NCI-H2171 treated with DMSO at 0.1 percent for 48 hours (cell line): ENCODE results near the gene MED29.

Experiments
- DNase-seq: peaks from one replicate; lab custom pipeline; 2025; lab: John Stamatoyannopoulos, UW

Gene MED29, protein sequence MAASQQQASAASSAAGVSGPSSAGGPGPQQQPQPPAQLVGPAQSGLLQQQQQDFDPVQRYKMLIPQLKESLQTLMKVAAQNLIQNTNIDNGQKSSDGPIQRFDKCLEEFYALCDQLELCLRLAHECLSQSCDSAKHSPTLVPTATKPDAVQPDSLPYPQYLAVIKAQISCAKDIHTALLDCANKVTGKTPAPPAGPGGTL

DNA sequence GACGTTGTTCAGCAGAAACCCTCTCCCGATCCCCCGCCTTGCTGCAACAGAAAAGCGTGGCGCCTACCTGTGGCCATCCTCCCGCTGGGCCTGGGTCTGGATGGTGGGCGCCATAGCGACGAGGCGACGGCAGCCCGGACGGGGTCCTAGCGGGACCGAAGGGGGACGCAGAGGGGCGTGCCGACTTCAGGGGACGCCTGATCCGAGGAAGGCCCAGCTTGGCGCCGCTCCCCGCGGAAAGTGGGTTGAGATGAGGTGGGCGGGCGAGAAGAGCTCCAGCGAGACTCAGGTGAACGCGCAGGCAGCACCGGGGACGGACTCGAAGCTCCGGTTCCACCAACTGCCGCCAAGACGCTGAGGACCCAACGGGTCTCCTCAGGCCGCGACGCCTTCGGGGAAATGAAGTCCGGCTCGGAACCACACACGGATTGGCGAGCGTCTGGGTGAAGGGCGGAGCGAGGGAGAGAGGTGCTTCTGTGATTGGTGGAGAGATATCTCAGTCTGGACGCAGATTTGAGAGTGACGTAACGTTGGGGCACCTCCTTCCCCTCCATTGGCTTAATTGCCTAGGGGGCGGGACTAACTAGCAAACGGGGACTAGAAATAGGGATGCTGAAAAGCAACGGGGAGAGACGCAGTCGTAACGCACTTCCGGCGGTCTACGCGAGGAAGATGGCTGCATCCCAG is at the start of gene MED29, which contains the start of gene PAF1:
Gene MED29 (plus strand): TSS at position 628 of the 687 bp plus-strand sequence. CDS start 45 bp downstream, at position 673.
Gene PAF1 (minus strand): TSS at position 356 of the 687 bp plus-strand sequence. CDS start 242 bp downstream, at position 114.
- DNase-seq: peak; percentile 100

DNA sequence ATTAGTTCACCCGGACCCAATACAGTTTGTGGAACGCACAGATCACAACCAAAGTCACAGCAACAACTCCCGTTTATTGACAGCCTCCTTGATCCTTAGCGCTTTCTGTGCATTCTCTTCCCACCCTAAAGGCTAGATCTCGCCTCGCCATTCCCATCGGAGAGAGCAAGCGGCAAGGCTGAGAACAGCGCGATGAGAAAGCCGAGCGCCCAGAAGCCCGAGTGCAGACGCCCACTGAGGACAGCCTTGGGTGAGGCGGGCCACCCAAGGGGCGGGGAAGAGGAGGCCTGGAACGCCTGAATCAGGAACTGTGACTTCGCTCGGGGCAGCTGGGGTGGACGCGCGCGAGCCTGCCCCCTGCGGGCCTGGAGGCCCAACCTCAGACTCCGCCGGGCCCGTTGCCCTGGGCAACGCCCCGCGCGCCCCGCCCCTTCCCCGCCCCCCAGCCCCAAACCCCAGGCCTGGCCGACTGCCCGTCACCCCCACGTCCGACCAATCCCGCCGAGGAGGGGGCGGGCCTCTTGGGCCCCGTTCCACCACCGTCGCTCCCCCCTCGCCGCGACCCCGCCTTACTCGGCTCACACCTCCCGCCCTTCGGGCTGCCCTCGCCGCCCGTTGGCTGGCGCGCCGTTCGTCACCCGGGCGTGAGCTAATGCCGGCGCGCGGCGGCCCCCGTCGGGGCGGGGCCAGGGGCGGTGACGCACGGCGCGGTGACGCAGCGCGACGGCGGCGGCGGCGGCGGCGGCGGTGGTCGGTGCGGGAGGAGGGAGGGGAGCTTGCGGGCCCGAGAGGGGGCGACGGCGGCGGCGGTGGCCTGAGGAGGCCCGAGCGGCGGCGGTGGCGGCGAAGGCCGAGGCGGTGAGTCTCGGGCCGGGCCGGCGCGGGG is 49.2 kb upstream of the MED29 start, which contains the start of gene SAMD4B:
Gene SAMD4B (plus strand): TSS at position 703 of the 886 bp plus-strand sequence. CDS start 14,473 bp downstream, outside the sequence.
- peak; percentile 99 for DNase-seq

DNA sequence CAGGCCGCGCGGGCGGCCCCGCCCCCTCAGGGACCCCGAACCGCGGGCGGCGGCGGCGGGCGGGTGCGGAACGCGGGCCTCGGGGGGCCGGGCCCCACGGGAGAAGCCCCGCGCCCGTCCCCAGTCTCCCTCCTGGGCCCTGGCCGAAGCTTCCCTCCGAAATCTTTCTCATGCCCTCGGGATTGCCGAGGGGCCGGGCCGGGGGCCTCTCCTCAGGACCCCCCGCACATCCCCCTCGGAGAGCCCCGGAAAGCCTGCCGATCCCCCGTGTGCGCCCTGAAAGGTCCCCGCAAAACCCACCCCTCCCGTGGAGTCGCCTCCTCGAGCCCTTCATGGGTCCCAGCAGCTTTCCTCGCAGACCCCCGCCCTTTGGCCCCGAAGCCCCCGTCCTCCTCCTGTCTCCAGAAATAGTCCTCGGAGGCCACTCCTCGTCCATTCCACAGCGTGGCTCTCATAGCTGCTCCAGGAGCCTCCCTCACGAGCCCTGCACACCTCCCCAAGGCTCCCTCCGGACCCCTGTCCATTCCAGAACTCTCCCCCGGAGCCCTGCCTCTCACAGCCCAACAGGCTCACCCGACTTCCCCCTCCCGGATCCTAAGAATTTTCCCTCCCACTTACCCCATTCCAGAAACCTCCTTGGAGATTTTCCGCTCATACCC is 48.4 kb upstream of the MED29 start:
- DNase-seq: no peak

- DNase-seq: no peak
These were observed 45.2 kb upstream of the MED29 start for GRCh38 chr19:39345956-39346355.

GRCh38 chr19:39347332-39348164 is 43.6 kb upstream of the MED29 start:
- no peak for DNase-seq

DNA sequence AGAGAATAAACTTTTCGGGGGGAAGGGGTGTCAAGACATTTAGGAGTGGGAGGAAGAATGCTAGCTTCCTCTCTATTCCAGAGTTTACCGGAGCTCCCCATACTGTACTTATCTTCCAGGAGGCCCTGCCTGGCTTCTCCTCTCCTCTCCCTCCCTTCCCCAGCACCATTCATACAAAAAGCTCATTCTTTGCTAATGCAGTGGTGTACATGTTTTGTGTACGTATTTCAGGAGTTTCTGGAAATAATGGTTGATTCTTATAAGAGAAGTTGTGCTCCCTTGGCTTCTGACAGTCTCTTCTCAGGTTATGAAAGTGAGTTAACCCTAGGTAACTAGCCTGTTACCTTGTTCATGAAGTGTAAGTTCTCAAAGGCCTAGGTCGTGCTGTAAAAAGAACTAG is 41.9 kb upstream of the MED29 start:
- no peak for DNase-seq

GRCh38 chr19:39350156-39350555 is 41.0 kb upstream of the MED29 start:
- no peak for DNase-seq

- DNase-seq: peak; percentile 2
These were observed 39.6 kb upstream of the MED29 start for GRCh38 chr19:39351537-39352064.

GRCh38 chr19:39352381-39353255 is 38.6 kb upstream of the MED29 start:
- no peak for DNase-seq

GRCh38 chr19:39355253-39355652 is 35.9 kb upstream of the MED29 start:
- DNase-seq: no peak

GRCh38 chr19:39356073-39356472 is 35.1 kb upstream of the MED29 start:
- no peak for DNase-seq

DNA sequence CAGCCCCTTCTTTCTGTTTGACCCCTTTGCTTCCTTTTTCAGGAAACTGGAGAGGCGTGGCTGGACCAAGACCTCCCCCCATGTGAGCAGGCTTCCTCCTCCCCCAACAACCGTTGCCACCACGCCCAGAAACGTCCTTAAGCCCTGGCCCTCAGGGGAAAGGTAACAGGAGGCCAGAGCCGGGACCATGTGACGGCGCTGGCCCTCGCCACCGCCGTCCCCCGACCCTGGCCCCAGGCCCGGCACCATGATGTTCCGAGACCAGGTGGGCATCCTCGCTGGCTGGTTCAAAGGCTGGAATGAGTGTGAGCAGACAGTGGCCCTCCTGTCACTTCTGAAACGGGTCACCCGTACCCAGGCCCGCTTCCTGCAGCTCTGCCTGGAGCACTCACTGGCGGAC is 34.5 kb upstream of the MED29 start:
- no peak for DNase-seq

DNA sequence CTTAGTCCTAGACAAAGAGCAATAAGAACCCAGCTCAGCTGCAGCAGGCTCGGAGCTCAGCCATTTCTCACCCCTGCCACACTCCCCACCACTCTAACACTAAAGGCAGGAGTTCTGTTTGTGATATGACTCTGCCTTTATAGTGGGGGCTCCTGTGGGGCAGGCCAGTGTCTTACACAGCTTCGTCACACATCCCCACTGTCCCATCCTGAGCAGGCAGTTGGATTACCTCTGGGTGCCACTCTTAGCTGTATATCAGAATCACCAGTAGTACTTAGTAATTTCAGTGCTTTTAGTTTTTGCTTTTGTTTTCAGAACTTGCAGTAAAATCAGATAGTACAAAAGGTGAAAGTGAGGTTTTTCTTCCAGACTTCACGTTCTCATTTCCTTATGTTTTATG is 32.2 kb upstream of the MED29 start:
- DNase-seq: no peak

DNA sequence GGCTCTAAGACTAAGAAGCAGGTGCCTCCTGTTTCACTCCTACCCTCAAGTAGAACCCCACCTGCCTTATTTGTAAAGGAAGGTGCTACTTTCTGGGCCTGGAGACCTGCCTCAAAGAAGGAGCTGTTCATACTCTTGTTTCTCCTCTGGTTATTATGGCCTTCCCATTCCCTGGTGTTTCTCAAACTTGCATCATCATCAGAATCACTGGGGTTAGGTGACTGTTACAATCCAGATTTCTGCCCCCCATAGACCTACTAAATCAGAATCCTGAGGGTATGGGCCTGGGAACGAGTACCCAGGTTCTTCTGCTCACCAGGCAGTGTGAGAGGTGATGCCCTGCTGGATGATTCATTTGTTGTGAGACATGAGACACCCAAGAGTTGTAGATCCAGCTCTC is 30.6 kb upstream of the MED29 start:
- no peak for DNase-seq

- no peak for DNase-seq
These were observed 28.2 kb upstream of the MED29 start for GRCh38 chr19:39362682-39363657.

DNA sequence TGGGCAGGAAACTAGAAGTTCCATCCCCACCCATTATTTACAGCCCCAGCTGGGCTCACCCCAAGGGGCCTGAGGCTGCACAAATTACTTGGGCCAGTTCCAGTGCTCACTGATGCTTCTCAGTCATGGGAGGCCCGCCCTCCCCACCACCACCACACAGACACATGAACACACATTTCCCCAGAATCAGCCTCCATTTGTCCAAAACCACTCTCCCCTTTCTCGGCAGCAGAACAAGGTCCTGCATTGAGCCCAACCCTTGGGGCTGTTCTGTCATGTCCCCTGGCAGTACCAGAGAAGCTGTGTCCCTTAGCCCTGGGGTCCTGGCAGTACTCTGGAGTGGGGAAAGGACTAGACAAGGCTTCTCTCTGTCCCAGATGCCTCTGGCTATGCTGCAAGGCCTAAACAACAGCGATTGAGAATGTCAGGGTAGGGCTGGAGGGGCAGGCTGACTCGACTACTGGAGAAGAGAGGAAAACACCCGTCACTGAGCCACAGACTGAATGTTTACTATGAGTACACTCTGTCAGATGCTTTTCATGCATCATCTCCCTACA is 27.2 kb upstream of the MED29 start:
- peak; percentile 11 for DNase-seq

- DNase-seq: no peak
These were observed 25.6 kb upstream of the MED29 start for GRCh38 chr19:39365531-39365930.

DNA sequence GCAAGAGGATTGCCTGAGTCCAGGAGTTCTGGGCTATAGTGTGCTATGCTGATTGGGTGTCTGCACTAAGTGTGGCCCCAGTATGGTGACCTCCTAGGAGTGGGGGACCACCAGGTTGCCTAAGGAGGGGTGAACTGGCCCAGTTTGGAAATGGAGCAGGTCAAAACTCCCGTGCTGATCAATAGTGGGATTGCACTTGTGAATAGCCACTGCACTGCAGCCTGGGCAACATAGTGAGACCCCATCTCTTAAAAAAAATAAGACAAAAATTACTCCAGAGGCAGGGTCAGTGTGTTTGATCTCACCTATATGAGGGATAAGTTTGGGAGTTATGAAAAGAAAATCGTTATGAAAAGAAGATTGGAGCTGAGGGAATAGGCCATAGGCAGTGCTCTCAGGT is 22.0 kb upstream of the MED29 start:
- no peak for DNase-seq
